Activated CD4-positive, alpha-beta T cell treated with anti-CD3 and anti-CD28 coated beads, Interleukin-10, Interleukin-2, amounts not matched to agents 100 ng/mL and 50 ng/mL, durations not matched to agents 16 hours and 8 hours (primary cell): Measurements from ENCODE around the gene ATL2.
A peak's percentile ranks its signal among the peaks of the same experiment; 100 is the strongest.
"Not testable (repeated sequence)": the region's sequence is repeated elsewhere in the genome, so short reads cannot be mapped to it uniquely, and the experiment has no call there.

Source experiments
- DNase-seq: peaks from one replicate; pipeline ENCODE4 v3.0.0-alpha.2; 2020

The ATL2 gene

DNA sequence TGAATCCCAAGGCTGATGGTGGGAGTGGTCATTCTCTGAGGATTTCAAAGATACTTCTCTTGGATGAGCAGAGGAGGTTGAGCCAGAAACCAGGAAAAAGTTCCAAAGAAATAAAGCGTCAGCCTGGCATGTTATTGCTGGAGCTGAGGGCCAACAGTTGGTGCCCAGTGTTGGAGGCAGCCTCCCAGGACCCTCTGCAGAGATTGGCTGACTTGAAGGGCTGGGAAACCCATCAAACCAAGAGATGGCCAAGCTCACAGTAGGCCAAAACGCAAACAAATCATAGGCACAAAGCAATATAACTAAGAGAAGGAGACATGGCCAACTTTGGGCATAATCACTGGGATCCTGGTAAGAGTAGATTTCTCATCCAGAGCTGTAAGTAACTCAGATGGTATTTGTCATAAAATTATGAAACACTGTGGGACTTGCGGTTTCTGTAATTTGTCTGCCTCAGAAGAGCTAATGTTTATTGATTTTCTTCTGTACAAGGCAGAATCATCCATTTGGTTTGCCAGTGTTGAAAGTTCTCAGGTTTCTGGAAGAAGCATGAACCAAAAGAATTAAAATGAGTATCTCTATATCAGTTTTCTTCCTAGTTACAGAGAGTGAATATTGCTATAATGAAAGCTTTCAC, 108.3 kb downstream of the ATL2 start:
- no peak for DNase-seq

DNA sequence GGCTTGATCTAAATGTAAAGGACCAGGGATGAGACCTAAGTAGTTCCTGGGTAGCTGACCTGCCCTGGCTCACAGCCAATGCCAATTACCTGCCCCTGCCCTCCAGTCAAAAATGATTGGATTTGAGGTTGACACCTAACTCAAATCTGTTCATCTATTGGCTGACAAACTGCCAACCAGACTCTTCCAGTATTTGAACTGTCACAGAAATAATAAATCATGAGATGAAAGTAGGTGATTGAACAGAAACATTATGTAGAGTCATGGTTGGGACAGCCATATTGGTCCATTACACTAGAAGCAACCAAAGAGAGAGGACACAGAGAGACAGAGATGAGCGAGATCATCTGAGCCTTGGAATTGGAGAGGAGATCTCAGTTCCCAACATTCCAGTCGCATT, 109.1 kb downstream of the ATL2 start:
- no peak for DNase-seq

DNA sequence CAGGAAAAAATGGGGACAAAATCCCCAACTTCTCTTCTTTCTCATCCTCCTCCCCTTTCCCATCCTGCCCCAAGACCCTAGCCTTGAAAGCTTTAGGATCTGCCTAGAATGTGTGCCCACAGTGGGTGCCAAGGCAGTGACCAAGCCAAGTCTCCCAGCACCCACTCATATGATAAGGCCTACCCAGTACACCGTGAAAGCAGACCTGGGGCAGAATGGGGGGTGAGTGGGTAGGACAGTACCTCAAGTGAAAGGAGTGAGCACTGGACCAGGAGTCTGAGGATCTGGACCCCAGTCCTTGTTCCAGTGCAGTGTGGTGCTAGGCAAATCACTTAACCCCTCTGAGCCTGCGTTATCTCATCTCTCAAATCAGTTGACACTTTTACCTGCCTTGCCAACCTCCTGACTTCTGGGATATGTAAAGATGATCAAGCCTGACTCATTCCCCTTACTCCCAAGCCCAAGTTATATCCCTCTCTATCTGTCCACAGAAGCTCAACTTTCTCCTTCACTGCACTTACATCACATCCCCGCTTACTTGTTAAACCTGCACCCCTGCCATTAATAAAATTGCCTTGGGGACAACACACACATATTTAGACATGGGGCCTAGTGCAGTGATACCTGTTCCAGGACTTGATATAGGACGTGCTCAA, 109.7 kb downstream of the ATL2 start:
- DNase-seq: no peak

DNA sequence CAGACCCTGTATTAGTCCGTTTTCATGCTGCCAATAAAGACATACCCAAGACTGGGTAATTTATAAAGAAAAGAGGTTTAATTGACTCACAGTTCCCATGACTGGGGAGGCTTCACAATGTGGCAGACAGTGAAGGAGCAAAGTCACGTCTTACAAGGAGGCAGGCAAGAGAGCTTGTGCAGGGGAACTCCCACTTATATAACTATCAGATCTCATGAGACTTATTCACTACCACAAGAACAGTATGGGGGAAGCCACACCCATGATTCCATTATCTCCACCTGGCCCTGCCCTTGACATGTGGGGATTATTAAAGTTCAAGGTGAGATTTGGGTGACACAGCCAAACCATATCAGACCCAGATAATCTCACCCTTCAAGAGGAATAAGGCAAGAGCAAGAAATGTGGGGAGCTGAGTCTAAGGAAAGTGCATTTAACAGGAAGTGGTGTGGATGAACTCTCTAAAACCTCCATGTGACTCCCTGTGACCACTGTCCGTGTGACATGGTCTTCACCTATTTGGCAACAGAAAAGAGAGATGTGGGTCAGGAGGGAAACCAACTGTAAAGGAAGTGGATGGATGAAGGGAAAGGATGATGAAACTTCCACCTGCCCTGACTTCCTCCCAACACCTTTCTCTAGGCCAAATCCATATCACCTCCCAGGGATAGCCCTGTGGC, 110.6 kb downstream of the ATL2 start:
- DNase-seq: no peak

DNA sequence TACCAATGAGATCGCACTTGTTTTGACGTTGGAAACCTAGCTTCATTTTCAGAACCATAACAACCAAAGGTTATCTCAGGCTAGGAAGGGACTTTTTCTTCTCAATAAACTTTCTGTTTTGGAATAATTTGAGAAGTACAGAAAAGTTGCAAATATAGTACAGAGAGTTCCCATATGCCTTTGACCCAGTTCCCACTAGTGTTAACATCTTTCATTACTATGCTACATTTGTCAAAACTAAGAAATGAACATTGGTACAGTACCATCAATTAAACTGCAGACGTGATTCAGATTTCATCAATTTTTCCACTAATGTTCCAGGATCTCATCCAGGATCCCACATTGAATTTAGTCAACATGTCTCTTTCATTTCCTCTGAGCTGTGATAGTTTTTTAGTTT, 111.6 kb downstream of the ATL2 start:
- no peak for DNase-seq

DNA sequence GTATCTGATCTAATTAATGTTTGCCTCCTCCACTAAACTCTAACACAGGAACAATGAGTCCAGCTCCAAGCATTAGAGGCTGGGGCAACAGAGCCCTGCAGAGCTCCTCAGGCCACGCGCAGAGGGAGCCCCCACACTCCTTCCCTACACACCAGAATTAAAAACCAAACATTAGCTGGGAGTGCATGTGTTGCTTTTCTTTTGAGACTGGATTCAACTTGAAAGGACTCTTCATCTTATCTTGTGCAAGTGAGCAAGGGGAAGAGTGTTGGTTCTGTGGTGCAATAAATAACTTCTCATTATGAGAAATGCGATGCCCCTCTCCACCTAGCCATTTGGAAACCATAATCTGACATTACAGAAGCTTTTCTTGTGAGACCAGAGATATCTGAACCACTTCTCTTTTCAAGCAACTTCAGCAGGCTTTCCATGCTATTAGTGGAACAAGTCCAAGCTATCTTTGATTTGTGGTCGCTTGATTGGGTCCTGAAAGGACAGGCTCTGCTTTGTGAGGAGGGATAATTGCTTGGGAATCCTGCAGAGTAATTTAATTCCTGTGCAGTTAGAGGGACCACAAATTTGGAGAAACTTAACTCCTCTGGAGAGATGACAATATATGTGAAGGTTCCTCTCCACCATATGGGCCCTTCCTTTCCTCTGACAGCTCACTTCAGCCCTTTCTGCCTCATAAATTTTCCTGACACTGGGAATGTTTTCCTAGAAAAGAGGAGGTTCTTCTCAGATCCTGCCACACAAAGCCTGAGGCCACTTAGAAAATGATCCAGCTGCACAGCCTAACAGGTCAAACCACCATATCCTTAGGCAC, 112.5 kb downstream of the ATL2 start:
- peak; percentile 6 for DNase-seq

DNA sequence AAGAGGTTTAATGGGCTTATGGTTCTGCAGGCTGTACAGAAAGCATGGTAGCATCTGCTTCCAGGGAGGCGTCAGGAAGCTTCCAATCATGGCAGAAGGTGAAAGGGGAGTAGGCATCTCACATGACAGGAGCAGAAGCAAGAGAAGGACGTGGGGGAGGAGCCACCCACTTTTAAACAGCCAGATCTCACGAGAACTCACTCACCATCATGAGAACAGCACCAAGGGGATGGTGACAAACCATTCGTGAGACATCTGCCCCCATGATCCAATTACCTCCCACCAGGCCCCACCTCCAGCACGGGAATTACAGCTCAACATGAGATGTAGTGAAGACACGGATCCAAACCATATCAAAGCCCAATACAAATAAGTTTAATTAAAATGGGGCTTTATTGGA, 113.8 kb downstream of the ATL2 start:
- no peak for DNase-seq

GRCh38 chr2:38262069-38262871, 114.8 kb downstream of the ATL2 start:
- peak; percentile 66 for DNase-seq

GRCh38 chr2:38261569-38262068, 115.5 kb downstream of the ATL2 start:
- no peak for DNase-seq

DNA sequence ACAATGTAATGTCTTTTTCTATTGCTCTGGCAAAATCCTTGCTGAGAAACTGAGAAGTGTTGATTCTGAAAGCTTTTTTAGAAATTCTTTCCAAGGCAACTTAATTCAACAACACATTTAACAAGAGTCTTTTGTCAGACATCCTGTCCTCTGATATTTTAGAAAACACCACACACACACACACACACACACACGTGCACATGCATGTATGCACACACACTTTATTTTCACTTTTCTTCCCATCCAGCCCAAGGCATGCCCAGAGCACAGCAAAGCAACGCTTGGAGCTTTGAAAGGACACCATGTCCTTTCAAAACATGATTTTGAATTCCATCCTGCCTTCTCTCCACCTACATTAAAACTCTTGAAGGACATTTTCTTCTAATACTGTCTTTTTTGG, 116.1 kb downstream of the ATL2 start:
- no peak for DNase-seq

DNA sequence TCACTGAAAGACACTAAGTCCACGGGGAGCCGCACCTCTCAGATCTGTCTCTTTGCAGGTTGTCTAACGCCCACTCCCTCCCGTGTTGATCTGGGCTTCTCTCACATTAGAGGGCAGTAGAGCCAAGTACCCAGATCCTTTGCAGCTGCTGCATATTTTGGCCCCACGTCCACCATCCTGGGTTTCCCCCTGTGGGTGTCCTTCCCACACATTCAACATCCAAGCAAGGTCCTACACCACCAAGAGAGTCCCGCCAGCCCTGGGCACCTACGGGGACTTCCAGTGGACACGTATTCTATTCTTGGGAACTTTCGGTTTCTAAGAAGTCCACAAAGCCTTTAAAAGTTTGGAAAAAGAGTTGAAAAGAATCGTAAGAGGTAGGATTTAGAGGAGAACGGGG, 116.6 kb downstream of the ATL2 start:
- DNase-seq: peak; percentile 11

- no peak for DNase-seq
Measured at GRCh38 chr2:38259311-38259710, 117.8 kb downstream of the ATL2 start.

GRCh38 chr2:38257680-38258079, 119.4 kb downstream of the ATL2 start:
- not testable (repeated sequence) for DNase-seq

DNA sequence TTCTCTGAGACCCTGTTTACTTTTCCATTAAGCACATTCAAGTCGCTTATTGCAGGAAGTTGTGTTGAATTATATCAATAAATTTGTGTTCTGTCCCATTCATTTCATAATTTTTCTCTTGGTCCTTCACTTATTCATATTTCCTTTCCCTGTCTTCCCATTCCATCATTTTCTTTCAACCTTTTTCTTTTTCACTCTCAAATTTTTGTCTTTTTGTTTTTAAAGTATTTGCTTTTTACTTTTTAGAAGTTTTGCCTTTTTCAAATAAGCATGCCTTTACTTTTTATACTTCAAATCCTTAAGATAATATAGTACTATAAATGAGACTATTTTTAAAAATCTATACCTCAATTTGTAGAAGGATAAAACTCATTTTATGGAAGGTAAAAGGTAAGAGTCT, 120.5 kb downstream of the ATL2 start:
- DNase-seq: no peak

- no peak for DNase-seq
Measured at GRCh38 chr2:38255211-38255610, 121.9 kb downstream of the ATL2 start.

- no peak for DNase-seq
Measured at GRCh38 chr2:38254796-38255195, 122.3 kb downstream of the ATL2 start.

GRCh38 chr2:38251940-38252339, 125.1 kb downstream of the ATL2 start:
- no peak for DNase-seq

DNA sequence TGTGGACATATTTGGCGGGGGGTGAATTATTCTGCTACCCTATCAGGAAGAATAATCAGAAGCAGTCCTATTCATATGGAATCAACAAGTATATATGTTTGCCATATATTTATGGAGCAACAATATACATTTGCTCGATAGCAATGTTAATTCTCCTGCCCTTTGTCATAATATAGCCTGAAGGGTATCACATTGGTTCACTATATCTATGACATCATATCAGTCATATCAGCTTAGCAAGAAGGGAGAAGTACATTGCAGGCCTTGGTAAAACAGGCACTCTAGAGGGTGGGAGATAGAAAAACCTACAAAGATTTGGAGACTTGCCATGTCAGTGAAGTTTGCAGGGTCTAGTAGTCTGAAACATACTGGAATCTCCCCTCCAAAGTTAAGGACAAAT, 128.4 kb downstream of the ATL2 start:
- DNase-seq: no peak

DNA sequence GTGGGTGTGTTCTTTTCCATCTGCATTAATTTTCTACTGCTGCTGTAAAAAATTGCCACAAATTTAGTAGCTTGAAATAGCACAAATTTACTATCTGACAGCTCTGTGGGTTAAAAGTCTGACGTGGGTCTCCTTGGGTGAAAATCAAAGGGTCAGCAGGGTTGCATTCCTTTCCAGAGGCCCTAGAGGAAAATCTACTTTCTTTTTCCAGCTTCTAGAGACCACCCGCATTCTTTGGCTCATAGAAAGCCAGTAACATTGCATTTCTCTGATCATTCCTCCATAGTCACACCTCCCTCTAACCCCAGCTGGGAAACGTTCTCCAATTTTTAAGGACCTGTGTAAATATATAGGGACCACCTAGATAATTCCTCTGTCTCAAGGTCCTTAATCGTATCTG, 128.8 kb downstream of the ATL2 start:
- no peak for DNase-seq

GRCh38 chr2:38246105-38246504, 131.0 kb downstream of the ATL2 start:
- DNase-seq: no peak

DNA sequence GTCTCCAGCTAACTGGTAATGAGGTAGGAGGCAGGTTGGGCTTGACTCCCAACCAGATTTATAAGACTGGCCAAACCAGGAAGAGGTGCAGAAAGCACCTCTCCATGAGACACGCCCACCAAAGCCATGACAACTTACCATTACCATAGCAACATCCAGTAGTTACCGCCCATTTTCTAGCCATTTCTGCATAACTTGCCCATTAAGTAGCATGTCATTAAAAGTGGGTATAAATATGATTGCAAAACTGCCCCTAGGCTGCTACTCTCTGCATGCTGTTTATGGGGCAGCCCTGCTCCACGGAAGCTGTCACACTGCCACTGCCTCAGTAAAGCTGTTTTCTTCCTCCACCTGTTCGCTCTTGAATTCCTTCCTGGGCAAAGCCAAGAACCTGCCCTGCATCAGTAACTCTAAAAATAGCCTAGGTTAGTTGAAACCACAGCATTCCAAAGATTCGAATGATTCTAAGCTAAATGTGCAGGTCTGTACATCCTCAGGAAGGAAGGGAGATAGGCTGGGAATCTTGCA, 131.9 kb downstream of the ATL2 start:
- no peak for DNase-seq

- no peak for DNase-seq
Measured at GRCh38 chr2:38244301-38244700, 132.8 kb downstream of the ATL2 start.
